ENCODE data around the gene PKD1L1.

DNA sequence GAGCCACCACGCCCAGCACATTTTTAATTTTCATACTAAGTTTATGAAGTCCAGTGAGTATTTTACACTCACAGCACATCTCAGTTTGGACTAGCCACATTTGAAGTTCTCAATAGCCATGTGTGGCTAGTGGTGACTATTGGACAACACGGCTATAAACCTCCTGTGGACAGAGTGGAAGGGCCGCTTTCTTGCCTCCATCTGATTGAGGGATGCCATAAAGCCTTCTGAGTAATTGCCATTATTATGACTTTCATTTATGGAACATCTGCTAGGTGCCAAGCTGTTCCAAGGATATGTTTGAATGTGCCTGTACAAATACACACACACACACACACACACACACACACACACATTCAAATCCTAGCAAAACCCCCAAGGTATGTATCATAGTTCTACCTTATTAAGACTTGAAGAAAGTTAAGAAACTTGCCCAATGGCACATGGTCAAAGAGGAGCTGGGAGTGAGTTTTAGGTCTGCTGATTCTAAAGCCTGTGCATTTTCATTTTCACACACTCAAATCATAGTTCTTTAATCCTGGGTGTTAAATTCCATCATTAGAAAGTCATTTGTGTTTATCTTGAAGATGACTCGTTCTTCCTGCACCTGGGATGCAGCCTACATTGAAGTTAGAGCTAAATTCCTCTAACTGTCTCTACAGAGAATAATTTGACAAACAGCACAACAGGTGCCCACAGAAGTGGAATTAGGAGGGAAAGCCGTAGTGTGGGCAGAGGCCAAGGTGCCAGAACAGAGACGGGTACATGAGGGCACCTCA lies 143.3 kb downstream of the PKD1L1 start:
- TF ChIP-seq, protein P1, sequence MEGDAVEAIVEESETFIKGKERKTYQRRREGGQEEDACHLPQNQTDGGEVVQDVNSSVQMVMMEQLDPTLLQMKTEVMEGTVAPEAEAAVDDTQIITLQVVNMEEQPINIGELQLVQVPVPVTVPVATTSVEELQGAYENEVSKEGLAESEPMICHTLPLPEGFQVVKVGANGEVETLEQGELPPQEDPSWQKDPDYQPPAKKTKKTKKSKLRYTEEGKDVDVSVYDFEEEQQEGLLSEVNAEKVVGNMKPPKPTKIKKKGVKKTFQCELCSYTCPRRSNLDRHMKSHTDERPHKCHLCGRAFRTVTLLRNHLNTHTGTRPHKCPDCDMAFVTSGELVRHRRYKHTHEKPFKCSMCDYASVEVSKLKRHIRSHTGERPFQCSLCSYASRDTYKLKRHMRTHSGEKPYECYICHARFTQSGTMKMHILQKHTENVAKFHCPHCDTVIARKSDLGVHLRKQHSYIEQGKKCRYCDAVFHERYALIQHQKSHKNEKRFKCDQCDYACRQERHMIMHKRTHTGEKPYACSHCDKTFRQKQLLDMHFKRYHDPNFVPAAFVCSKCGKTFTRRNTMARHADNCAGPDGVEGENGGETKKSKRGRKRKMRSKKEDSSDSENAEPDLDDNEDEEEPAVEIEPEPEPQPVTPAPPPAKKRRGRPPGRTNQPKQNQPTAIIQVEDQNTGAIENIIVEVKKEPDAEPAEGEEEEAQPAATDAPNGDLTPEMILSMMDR (IDR thresholded peaks at IDR 0.05), result no peak
- no peak for TF ChIP-seq POLR2A (IDR thresholded peaks at IDR 0.05)
